Heart left ventricle (tissue), 16 donors: ENCODE data around the gene YWHAQ. TPM values are rescaled to one million over a fixed set of nuclear protein-coding genes. Genes with fewer than 3 reads are reported as not detected.

ENCODE experiments used
- ATAC-seq, 4 donors: fragments of 200-7000 bp; cut with Tn5 transposase; one replicate each; pipeline ENCODE4 v1.9.1; 2020 to 2022; ENCODE audit warnings: moderate library complexity in 4 of 4, mild to moderate bottlenecking in 3 of 4, moderate number of reproducible peaks in 1 of 4
- DNase-seq, 5 donors: peaks; one replicate each; pipeline ENCODE4 v3.0.0-alpha.2; 2020
- H3K27ac ChIP-seq, 12 donors: fragments of 200-600 bp; sonication (generic) in 4 of 12; one replicate each; pipeline versions ENCODE4 v1.5.0 to v1.8.0; 2016 to 2022; ENCODE audit warnings: mild to moderate bottlenecking in 2 of 12
- H3K27me3 ChIP-seq, 9 donors: fragments of 200-600 bp; sonication (generic) in 2 of 9; one replicate each; pipeline versions ENCODE4 v1.5.1 to v1.8.0; 2016 to 2022; ENCODE audit warnings: mild to moderate bottlenecking in 3 of 9
- H3K36me3 ChIP-seq, 9 donors: fragments of 200-600 bp; sonication (generic) in 2 of 9; one replicate each; pipeline versions ENCODE4 v1.5.0 to v1.8.0; 2018 to 2022; ENCODE audit warnings: mild to moderate bottlenecking in 2 of 9
- H3K4me1 ChIP-seq, 12 donors: fragments of 200-600 bp; sonication (generic) in 4 of 12; one replicate each; pipeline versions ENCODE4 v1.5.0 to v1.8.0; 2016 to 2022; ENCODE audit warnings: mild to moderate bottlenecking in 3 of 12
- H3K4me3 ChIP-seq, 12 donors: fragments of 200-600 bp; sonication (generic) in 4 of 12; one replicate each; pipeline versions ENCODE4 v1.5.0 to v1.8.0; 2017 to 2022; ENCODE audit warnings: mild to moderate bottlenecking in 9 of 12, moderate library complexity in 4 of 12
- H3K9me3 ChIP-seq, 12 donors: fragments of 200-600 bp; sonication (generic) in 4 of 12; one replicate each; pipeline versions ENCODE4 v1.5.0 to v1.8.0; 2016 to 2022; ENCODE audit warnings: mild to moderate bottlenecking in 1 of 12
- CTCF ChIP-seq, 12 donors: fragments of 200-600 bp; sonication (generic) in 4 of 12; IDR thresholded peaks; one replicate each; pipeline versions ENCODE4 v1.5.0 to v1.8.0; 2018 to 2022; ENCODE audit warnings: antibody characterized with exemption in 12 of 12, mild to moderate bottlenecking in 5 of 12
- POLR2A ChIP-seq, 2 donors: fragments of 450-650 bp; IDR thresholded peaks; one replicate each; pipeline ENCODE4 v1.6.1; 2017; ENCODE audit warnings: antibody characterized with exemption in 2 of 2, mild to moderate bottlenecking in 2 of 2, moderate library complexity in 2 of 2
- WGBS, 4 donors: extraction: QIAGEN DNeasy Blood & Tissue Kit in 2 of 4; methylation state at CpG; one replicate each; pipeline versions ENCODE4 v1.1.5 to v1.1.7; 2013 to 2018; 5-methylcytosine and 5-hydroxymethylcytosine counted together
- intact Hi-C, 10 donors: fragments of 100-400 bp; cut with DNase I; formaldehyde crosslinking; loops; one replicate each; pipeline versions ENCODE4 v1.11.1 to v1.14.2; 2022
- polyA plus RNA-seq, 2 donors: library from polyadenylated mRNA; stranded (reverse); fragments of 200-250 nt; gene quantifications; one replicate each; pipeline ENCODE4 v1.2.3, GENCODE V29; 2013
- total RNA-seq, 9 donors: library from RNA; depleted of rRNA in 2 of 9; stranded (reverse); fragments of >200 nt in 2 of 9; fragmentation: NEBNext Ultra II Directional in 3 of 9; extraction: Animal tissue kit (Norgen Biotek cat#: 25700) in 3 of 9; gene quantifications; one replicate each; pipeline versions ENCODE4 v1.1.0 to v1.2.4, GENCODE V29; 2016 to 2023
- donor health status: ischemic (EF 13 %, LVEDD 7.1; RV severe dilation, severe dysfunction).
- donor health status: healthy with polysubstance abuse.
- donor health status: DM: no; HTN: yes; CAD: no.
- donor health status: DM: no; HTN: no; CAD: no.
- donor health status: ischemic (EF 25% LVEDD 6.9; RV normal size, moderate dysfunction).
- donor health status: ischemic (EF 25% LVEDD 5.7; RV mildly dilated, moderate dysfunction).
- donor health status: healthy.
- donor health status: DM: yes; HTN: yes; CAD: no.
- donor health status: ischemic (EF 35%, LVEDD 5.7; RV mildly dilated, moderate dysfunction).
- donor health status: nonischemic (EF 11% LVEDD 7.7; RV severe dilation, severe dysfunction).
- donor health status: DM: yes; HTN: yes; CAD: no.
- donor health status: PGD.
- donor health status: ischemic (EF 29% LVEDD 5.4; RV normal size, mild dysfunction).
- donor health status: nonischemic (EF 23%, LVEDD 6.1; RV moderate dilation, normal function).

YWHAQ gene
- total and polyA plus RNA-seq, 11 donors: 91.0 to 310 (median 213) TPM

- Histone ChIP-seq H3K36me3 (no peaks in the 10 kb centered on the region), H3K4me3 (no peak overlapping the region), H3K9me3 (no peaks in the 10 kb centered on the region), H3K27ac (peak overlapping the region in 7 of 12 donors; percentile 7 to 73 (median 38)), H3K27me3 (no peaks in the 10 kb centered on the region), H3K4me1 (peaks cover 0 to 28% (median 20%) of the 10 kb centered on the region in 12 donors)
- intact Hi-C loops: loop anchor here in 4 of 10 donors (10.0 kb wide), 2 partner anchors 125 to 405 kb away; partner anchors contain the start of gene KLF11 (in 1 of the 4)
- WGBS, 4 donors: 71 to 77% (median 76%) methylated on average over 11 of the region's 11 CpGs
- ATAC-seq: no peak
- DNase-seq: no peak
- TF ChIP-seq POLR2A (IDR thresholded peaks at IDR 0.05) (no peak), CTCF (IDR thresholded peaks at IDR 0.05) (no peak)
Observed at GRCh38 chr2:9639740-9640343, 9.0 kb upstream of the YWHAQ start.

- Histone ChIP-seq H3K27me3 (no peaks in the 10 kb centered on the region), H3K4me3 (peak overlapping the region in 1 of 12 donors; percentile 1), H3K36me3 (no peaks in the 10 kb centered on the region), H3K27ac (peak overlapping the region in 8 of 12 donors; percentile 7 to 73 (median 36)), H3K4me1 (peaks cover 0 to 28% (median 20%) of the 10 kb centered on the region in 12 donors), H3K9me3 (no peaks in the 10 kb centered on the region)
- peak; percentile 37 to 49 (median 46) for ATAC-seq
- peak in 1 of 5 donors; percentile 50 for DNase-seq
- WGBS, 4 donors: 33 to 44% (median 40%) methylated on average over 6 of the region's 6 CpGs
- TF ChIP-seq POLR2A (IDR thresholded peaks at IDR 0.05): no peak
- intact Hi-C loops: loop anchor here in 4 of 10 donors (1.0 to 10.0 kb wide), 3 partner anchors 100 to 406 kb away; partner anchors contain the start of gene KLF11 (in 1 of the 4)
Observed at GRCh38 chr2:9639000-9639602, 8.3 kb upstream of the YWHAQ start.

- ATAC-seq (peak; percentile 91 to 95 (median 93)), DNase-seq (peak; percentile 77 to 93 (median 88))
- no peaks in the 10 kb centered on the region for H3K9me3 ChIP-seq
- 19 to 30% (median 26%) methylated on average over 4 of the region's 4 CpGs for WGBS, 4 donors
- H3K4me1 ChIP-seq: peaks cover 0 to 28% (median 20%) of the 10 kb centered on the region in 12 donors
- peak overlapping the region in 8 of 12 donors; percentile 7 to 73 (median 36) for H3K27ac ChIP-seq
- no peaks in the 10 kb centered on the region for H3K36me3 ChIP-seq
- no peak for TF ChIP-seq POLR2A (IDR thresholded peaks at IDR 0.05)
- TF ChIP-seq CTCF (IDR thresholded peaks at IDR 0.05): no peak
- peak overlapping the region in 1 of 12 donors; percentile 1 for H3K4me3 ChIP-seq
- intact Hi-C loops: loop anchor here in 4 of 10 donors (1.0 to 10.0 kb wide), 3 partner anchors 101 to 406 kb away; partner anchors contain the start of gene KLF11 (in 1 of the 4)
- no peaks in the 10 kb centered on the region for H3K27me3 ChIP-seq
Observed at GRCh38 chr2:9638532-9638931, 7.7 kb upstream of the YWHAQ start.

GRCh38 chr2:9637330-9637729, 6.5 kb upstream of the YWHAQ start:
- Histone ChIP-seq H3K4me1 (peaks cover 0 to 37% (median 23%) of the 10 kb centered on the region in 12 donors), H3K27ac (peak overlapping the region in 1 of 12 donors; percentile 52), H3K27me3 (no peaks in the 10 kb centered on the region), H3K36me3 (no peaks in the 10 kb centered on the region), H3K4me3 (no peak overlapping the region), H3K9me3 (no peaks in the 10 kb centered on the region)
- 71 to 83% (median 74%) methylated on average over 2 of the region's 2 CpGs for WGBS, 4 donors
- intact Hi-C loops: loop anchor here in 4 of 10 donors (10.0 kb wide), 2 partner anchors 127 to 407 kb away; partner anchors contain the start of gene KLF11 (in 1 of the 4)
- TF ChIP-seq CTCF (IDR thresholded peaks at IDR 0.05) (no peak), POLR2A (IDR thresholded peaks at IDR 0.05) (no peak)
- DNase-seq (no peak), ATAC-seq (no peak)
